GM23338 (cell line): Measurements from ENCODE around the gene ACADS.

Experiments
- CREB1 ChIP-seq: fragments of 250-450 bp; sonication (Bioruptor Pico); IDR thresholded peaks from 2 replicates; pipeline ENCODE4 v1.5.0; 2020; ENCODE audit warnings: low read depth, mild to moderate bottlenecking, moderate library complexity
- EZH2 ChIP-seq: fragments of 200-600 bp; sonication (generic); IDR thresholded peaks from one replicate; pipeline ENCODE4 v1.8.0; 2017; ENCODE audit warnings: antibody characterized with exemption, mild to moderate bottlenecking, low read depth; ENCODE audit not compliant: unreplicated experiment
- EZH2phosphoT487 ChIP-seq: fragments of 200-600 bp; sonication (generic); IDR thresholded peaks from one replicate; pipeline ENCODE4 v1.8.1; 2018; ENCODE audit warnings: antibody characterized with exemption; ENCODE audit not compliant: unreplicated experiment
- JUNB ChIP-seq: IDR thresholded peaks from one replicate; pipeline ENCODE4 v1.6.1; 2016; ENCODE audit warnings: antibody characterized with exemption; ENCODE audit not compliant: unreplicated experiment
- NANOG ChIP-seq: IDR thresholded peaks from 2 replicates; pipeline ENCODE4 v1.6.1; 2016; ENCODE audit warnings: antibody characterized with exemption, borderline replicate concordance
- POLR2AphosphoS5 ChIP-seq: IDR thresholded peaks from 2 replicates; pipeline ENCODE4 v1.6.1; 2016; ENCODE audit warnings: antibody characterized with exemption, low read depth
- STAT1 ChIP-seq: IDR thresholded peaks from one replicate; pipeline ENCODE4 v1.6.1; 2016; ENCODE audit warnings: antibody characterized with exemption; ENCODE audit not compliant: unreplicated experiment
- ZNF114 ChIP-seq: fragments of 250-450 bp; sonication (Bioruptor Pico); IDR thresholded peaks from 2 replicates; pipeline ENCODE4 v1.5.0; 2020; ENCODE audit warnings: mild to moderate bottlenecking, moderate library complexity
- TF ChIP-seq, protein P1 (sequence below), 2 experiments: fragments of 200-600 bp in 1 of 2; sonication (generic) in 1 of 2; conservative IDR thresholded peaks; 2 replicates each; pipeline versions ENCODE4 v1.5.1 to v1.6.1; 2016 to 2017; ENCODE audit warnings: antibody characterized with exemption in 2 of 2, low read depth in 2 of 2, mild to moderate bottlenecking in 2 of 2, moderate library complexity in 1 of 2
- TF ChIP-seq, protein P2 (sequence below): IDR thresholded peaks from one replicate; pipeline ENCODE4 v1.6.1; 2018; ENCODE audit warnings: antibody characterized with exemption; ENCODE audit not compliant: unreplicated experiment
- TF ChIP-seq, protein P3 (sequence below): IDR thresholded peaks from 2 replicates; pipeline ENCODE4 v1.6.1; 2016; ENCODE audit warnings: antibody characterized with exemption
- TF ChIP-seq, protein P4 (sequence below): fragments of 250-450 bp; sonication (Bioruptor Pico); IDR thresholded peaks from 2 replicates; pipeline ENCODE4 v1.5.0; 2020; ENCODE audit warnings: mild to moderate bottlenecking, moderate library complexity

DNA sequence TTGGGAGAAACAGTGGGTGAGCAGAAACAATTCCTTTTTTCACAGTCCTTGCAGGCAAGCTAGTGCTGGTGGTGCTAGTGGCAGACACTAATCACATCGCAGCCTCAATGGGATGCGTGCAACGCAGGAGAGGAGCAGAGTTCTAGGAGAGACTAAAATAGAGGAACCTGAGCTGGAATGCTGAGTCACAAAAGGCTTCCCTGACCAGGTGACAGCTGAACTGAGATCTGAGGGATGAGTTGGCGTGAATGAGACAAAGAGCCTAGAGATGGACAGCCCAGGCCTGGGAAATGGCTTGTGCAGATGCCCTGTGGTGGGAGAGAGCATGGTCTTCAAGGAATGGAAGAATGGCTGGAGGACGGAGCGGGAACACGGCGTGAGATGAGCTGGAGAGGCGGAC, 25.8 kb downstream of the ACADS start:
- TF ChIP-seq EZH2 (no peak), JUNB (no peak), ZNF114 (no peak), CREB1 (no peak), EZH2phosphoT487 (no peak), POLR2AphosphoS5 (no peak), STAT1 (no peak), NANOG (no peak)
- TF ChIP-seq, protein P1, sequence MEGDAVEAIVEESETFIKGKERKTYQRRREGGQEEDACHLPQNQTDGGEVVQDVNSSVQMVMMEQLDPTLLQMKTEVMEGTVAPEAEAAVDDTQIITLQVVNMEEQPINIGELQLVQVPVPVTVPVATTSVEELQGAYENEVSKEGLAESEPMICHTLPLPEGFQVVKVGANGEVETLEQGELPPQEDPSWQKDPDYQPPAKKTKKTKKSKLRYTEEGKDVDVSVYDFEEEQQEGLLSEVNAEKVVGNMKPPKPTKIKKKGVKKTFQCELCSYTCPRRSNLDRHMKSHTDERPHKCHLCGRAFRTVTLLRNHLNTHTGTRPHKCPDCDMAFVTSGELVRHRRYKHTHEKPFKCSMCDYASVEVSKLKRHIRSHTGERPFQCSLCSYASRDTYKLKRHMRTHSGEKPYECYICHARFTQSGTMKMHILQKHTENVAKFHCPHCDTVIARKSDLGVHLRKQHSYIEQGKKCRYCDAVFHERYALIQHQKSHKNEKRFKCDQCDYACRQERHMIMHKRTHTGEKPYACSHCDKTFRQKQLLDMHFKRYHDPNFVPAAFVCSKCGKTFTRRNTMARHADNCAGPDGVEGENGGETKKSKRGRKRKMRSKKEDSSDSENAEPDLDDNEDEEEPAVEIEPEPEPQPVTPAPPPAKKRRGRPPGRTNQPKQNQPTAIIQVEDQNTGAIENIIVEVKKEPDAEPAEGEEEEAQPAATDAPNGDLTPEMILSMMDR (conservative IDR thresholded peaks at IDR 0.05; ENCODE audit: low read depth in 2 of 2): no peak
- TF ChIP-seq, protein P2, sequence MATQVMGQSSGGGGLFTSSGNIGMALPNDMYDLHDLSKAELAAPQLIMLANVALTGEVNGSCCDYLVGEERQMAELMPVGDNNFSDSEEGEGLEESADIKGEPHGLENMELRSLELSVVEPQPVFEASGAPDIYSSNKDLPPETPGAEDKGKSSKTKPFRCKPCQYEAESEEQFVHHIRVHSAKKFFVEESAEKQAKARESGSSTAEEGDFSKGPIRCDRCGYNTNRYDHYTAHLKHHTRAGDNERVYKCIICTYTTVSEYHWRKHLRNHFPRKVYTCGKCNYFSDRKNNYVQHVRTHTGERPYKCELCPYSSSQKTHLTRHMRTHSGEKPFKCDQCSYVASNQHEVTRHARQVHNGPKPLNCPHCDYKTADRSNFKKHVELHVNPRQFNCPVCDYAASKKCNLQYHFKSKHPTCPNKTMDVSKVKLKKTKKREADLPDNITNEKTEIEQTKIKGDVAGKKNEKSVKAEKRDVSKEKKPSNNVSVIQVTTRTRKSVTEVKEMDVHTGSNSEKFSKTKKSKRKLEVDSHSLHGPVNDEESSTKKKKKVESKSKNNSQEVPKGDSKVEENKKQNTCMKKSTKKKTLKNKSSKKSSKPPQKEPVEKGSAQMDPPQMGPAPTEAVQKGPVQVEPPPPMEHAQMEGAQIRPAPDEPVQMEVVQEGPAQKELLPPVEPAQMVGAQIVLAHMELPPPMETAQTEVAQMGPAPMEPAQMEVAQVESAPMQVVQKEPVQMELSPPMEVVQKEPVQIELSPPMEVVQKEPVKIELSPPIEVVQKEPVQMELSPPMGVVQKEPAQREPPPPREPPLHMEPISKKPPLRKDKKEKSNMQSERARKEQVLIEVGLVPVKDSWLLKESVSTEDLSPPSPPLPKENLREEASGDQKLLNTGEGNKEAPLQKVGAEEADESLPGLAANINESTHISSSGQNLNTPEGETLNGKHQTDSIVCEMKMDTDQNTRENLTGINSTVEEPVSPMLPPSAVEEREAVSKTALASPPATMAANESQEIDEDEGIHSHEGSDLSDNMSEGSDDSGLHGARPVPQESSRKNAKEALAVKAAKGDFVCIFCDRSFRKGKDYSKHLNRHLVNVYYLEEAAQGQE: no peak
- TF ChIP-seq, protein P3, sequence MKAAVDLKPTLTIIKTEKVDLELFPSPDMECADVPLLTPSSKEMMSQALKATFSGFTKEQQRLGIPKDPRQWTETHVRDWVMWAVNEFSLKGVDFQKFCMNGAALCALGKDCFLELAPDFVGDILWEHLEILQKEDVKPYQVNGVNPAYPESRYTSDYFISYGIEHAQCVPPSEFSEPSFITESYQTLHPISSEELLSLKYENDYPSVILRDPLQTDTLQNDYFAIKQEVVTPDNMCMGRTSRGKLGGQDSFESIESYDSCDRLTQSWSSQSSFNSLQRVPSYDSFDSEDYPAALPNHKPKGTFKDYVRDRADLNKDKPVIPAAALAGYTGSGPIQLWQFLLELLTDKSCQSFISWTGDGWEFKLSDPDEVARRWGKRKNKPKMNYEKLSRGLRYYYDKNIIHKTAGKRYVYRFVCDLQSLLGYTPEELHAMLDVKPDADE: no peak
- TF ChIP-seq, protein P4, sequence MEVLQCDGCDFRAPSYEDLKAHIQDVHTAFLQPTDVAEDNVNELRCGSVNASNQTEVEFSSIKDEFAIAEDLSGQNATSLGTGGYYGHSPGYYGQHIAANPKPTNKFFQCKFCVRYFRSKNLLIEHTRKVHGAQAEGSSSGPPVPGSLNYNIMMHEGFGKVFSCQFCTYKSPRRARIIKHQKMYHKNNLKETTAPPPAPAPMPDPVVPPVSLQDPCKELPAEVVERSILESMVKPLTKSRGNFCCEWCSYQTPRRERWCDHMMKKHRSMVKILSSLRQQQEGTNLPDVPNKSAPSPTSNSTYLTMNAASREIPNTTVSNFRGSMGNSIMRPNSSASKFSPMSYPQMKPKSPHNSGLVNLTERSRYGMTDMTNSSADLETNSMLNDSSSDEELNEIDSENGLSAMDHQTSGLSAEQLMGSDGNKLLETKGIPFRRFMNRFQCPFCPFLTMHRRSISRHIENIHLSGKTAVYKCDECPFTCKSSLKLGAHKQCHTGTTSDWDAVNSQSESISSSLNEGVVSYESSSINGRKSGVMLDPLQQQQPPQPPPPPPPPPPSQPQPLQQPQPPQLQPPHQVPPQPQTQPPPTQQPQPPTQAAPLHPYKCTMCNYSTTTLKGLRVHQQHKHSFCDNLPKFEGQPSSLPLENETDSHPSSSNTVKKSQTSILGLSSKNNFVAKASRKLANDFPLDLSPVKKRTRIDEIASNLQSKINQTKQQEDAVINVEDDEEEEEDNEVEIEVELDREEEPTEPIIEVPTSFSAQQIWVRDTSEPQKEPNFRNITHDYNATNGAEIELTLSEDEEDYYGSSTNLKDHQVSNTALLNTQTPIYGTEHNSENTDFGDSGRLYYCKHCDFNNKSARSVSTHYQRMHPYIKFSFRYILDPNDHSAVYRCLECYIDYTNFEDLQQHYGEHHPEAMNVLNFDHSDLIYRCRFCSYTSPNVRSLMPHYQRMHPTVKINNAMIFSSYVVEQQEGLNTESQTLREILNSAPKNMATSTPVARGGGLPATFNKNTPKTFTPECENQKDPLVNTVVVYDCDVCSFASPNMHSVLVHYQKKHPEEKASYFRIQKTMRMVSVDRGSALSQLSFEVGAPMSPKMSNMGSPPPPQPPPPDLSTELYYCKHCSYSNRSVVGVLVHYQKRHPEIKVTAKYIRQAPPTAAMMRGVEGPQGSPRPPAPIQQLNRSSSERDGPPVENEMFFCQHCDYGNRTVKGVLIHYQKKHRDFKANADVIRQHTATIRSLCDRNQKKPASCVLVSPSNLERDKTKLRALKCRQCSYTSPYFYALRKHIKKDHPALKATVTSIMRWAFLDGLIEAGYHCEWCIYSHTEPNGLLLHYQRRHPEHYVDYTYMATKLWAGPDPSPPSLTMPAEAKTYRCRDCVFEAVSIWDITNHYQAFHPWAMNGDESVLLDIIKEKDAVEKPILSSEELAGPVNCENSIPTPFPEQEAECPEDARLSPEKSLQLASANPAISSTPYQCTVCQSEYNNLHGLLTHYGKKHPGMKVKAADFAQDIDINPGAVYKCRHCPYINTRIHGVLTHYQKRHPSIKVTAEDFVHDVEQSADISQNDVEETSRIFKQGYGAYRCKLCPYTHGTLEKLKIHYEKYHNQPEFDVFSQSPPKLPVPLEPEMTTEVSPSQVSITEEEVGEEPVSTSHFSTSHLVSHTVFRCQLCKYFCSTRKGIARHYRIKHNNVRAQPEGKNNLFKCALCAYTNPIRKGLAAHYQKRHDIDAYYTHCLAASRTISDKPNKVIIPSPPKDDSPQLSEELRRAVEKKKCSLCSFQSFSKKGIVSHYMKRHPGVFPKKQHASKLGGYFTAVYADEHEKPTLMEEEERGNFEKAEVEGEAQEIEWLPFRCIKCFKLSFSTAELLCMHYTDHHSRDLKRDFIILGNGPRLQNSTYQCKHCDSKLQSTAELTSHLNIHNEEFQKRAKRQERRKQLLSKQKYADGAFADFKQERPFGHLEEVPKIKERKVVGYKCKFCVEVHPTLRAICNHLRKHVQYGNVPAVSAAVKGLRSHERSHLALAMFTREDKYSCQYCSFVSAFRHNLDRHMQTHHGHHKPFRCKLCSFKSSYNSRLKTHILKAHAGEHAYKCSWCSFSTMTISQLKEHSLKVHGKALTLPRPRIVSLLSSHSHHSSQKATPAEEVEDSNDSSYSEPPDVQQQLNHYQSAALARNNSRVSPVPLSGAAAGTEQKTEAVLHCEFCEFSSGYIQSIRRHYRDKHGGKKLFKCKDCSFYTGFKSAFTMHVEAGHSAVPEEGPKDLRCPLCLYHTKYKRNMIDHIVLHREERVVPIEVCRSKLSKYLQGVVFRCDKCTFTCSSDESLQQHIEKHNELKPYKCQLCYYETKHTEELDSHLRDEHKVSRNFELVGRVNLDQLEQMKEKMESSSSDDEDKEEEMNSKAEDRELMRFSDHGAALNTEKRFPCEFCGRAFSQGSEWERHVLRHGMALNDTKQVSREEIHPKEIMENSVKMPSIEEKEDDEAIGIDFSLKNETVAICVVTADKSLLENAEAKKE (CRISPR knock-in tag): no peak
